OCI-LY7 (cell line): Measurements from ENCODE around the gene MDGA2. TPM values are rescaled to one million over a fixed set of nuclear protein-coding genes. Genes with fewer than 3 reads are reported as not detected.

Experiments used
- BruUV-seq: library from RNA; stranded (reverse); fragments of 400-500 nt; replicated peaks from 2 replicates; lab custom pipeline; 2021; lab: Mats Ljungman, UMichigan
- CTCF ChIA-PET: fragments of 300-600 bp; sonication (Branson Sonifier 250); formaldehyde crosslinking; loops from one replicate; lab custom pipeline; 2022; ENCODE audit warnings: antibody characterized with exemption; ENCODE audit not compliant: unreplicated experiment; lab: Charles Lee
- POLR2A ChIA-PET: fragments of 300-600 bp; sonication (Branson Sonifier 250); formaldehyde crosslinking; loops from one replicate; lab custom pipeline; 2022; ENCODE audit warnings: antibody characterized with exemption; lab: Charles Lee
- DNase-seq: peaks from one replicate; pipeline ENCODE4 v3.0.0-alpha.2; 2015; ENCODE audit warnings: low spot score
- H2AFZ ChIP-seq: fragments of 200-600 bp; sonication (generic), shearing (Covaris generic); 2 replicates; pipeline ENCODE4 v1.6.1; 2014; ENCODE audit warnings: mild to moderate bottlenecking, antibody characterized with exemption, low read length, moderate library complexity
- H3K27ac ChIP-seq: fragments of 200-600 bp; sonication (generic); 2 replicates; pipeline ENCODE4 v1.5.1; 2014; ENCODE audit warnings: mixed run types, low read depth, mild to moderate bottlenecking, moderate library complexity, low read length, inconsistent platforms; ENCODE audit not compliant: poor library complexity, severe bottlenecking
- H3K36me3 ChIP-seq: fragments of 200-600 bp; sonication (generic); 2 replicates; pipeline ENCODE4 v1.6.1; 2014; ENCODE audit warnings: mild to moderate bottlenecking, antibody characterized with exemption, low read length, moderate library complexity, mixed read lengths; ENCODE audit not compliant: insufficient read depth
- H3K4me1 ChIP-seq: fragments of 200-600 bp; sonication (generic); 2 replicates; pipeline ENCODE4 v1.5.1; 2014; ENCODE audit warnings: mild to moderate bottlenecking, low read length; ENCODE audit not compliant: insufficient read depth, poor library complexity, severe bottlenecking
- H3K4me2 ChIP-seq: fragments of 200-600 bp; sonication (generic); 2 replicates; pipeline ENCODE4 v1.6.1; 2014; ENCODE audit warnings: mild to moderate bottlenecking, low read length
- H3K4me3 ChIP-seq: fragments of 200-600 bp; sonication (generic); 2 replicates; pipeline ENCODE4 v1.5.1; 2014; ENCODE audit warnings: mild to moderate bottlenecking, low read depth, low read length; ENCODE audit not compliant: poor library complexity, severe bottlenecking
- H3K79me2 ChIP-seq: fragments of 200-600 bp; sonication (generic); 2 replicates; pipeline ENCODE4 v1.6.1; 2016; ENCODE audit warnings: low read depth, mild to moderate bottlenecking, low read length, moderate library complexity, mixed read lengths; ENCODE audit not compliant: insufficient read depth
- H3K9me2 ChIP-seq: fragments of 200-600 bp; sonication (generic); 2 replicates; pipeline ENCODE4 v1.6.1; 2016; ENCODE audit warnings: mild to moderate bottlenecking, low read length, mixed read lengths; ENCODE audit not compliant: insufficient read depth
- H3K9me3 ChIP-seq: fragments of 200-600 bp; sonication (generic); 2 replicates; pipeline ENCODE4 v1.6.1; 2014; ENCODE audit warnings: mild to moderate bottlenecking, mixed run types, low read length, mixed read lengths
- H4K20me1 ChIP-seq: fragments of 200-600 bp; sonication (generic); 2 replicates; pipeline ENCODE4 v1.6.1; 2014; ENCODE audit warnings: mild to moderate bottlenecking, antibody characterized with exemption, low read length, moderate library complexity, mixed read lengths; ENCODE audit not compliant: insufficient read depth
- CTCF ChIP-seq: fragments of 200-600 bp; sonication (generic); conservative IDR thresholded peaks from 2 replicates; pipeline ENCODE4 v1.5.1; 2014; ENCODE audit warnings: mild to moderate bottlenecking, antibody characterized with exemption, low read length, moderate library complexity, mixed read lengths
- EZH2phosphoT487 ChIP-seq: fragments of 200-600 bp; sonication (generic); IDR thresholded peaks from 2 replicates; pipeline ENCODE4 v1.6.1; 2018; ENCODE audit warnings: low read depth, borderline replicate concordance, mild to moderate bottlenecking, mixed run types, antibody characterized with exemption, low read length, moderate library complexity, mixed read lengths
- intact Hi-C: fragments of 100-400 bp; cut with micrococcal nuclease; formaldehyde crosslinking; loops from one replicate; pipeline ENCODE4 v1.10.0; 2022; ENCODE audit not compliant: unreplicated experiment
- total RNA-seq, 2 experiments: library from RNA; depleted of rRNA in 1 of 2; stranded (reverse); fragments of >200 nt in 1 of 2; shearing (Covaris generic) in 1 of 2; gene quantifications; 2 replicates each; pipeline ENCODE4 v1.2.3, GENCODE V29; 2014 to 2022

MDGA2 gene
- total RNA-seq, 2 experiments from 2014 or later = not detected

GRCh38 chr14:47585447-47585846, 90.0 kb downstream of the MDGA2 start:
- Histone ChIP-seq H3K36me3 (no peaks in the 10 kb centered on the region), H3K27ac (no peak overlapping the region), H4K20me1 (no peaks in the 10 kb centered on the region), H3K9me3 (no peaks in the 10 kb centered on the region), H3K4me3 (no peak overlapping the region), H3K79me2 (no peaks in the 10 kb centered on the region), H3K9me2 (no peaks in the 10 kb centered on the region), H3K4me2 (no peak overlapping the region), H2AFZ (no peak overlapping the region), H3K4me1 (no peaks in the 10 kb centered on the region)
- no TSS peak for BruUV-seq
- ChIA-PET CTCF (no interaction called here), POLR2A (no interaction called here)
- no peak for DNase-seq
- TF ChIP-seq EZH2phosphoT487 (no peak), CTCF (no peak)
- intact Hi-C loops = no loop called here

GRCh38 chr14:47567273-47567672, 108.1 kb downstream of the MDGA2 start:
- no peaks in the 10 kb centered on the region for H4K20me1 ChIP-seq
- H3K4me2 ChIP-seq = no peak overlapping the region
- H3K4me3 ChIP-seq = no peak overlapping the region
- H3K36me3 ChIP-seq = no peaks in the 10 kb centered on the region
- H3K9me2 ChIP-seq = no peaks in the 10 kb centered on the region
- CTCF ChIA-PET = no interaction called here
- POLR2A ChIA-PET = interaction anchor here (0.6 kb wide), 1 partner anchor 46 kb away, joined by 5 read pairs; no protein-coding TSS in a partner anchor
- no peak overlapping the region for H2AFZ ChIP-seq
- intact Hi-C loops = no loop called here
- H3K4me1 ChIP-seq = no peaks in the 10 kb centered on the region
- no peak for TF ChIP-seq EZH2phosphoT487
- TF ChIP-seq CTCF = no peak
- BruUV-seq = no TSS peak
- H3K9me3 ChIP-seq = no peaks in the 10 kb centered on the region
- H3K27ac ChIP-seq = no peak overlapping the region
- H3K79me2 ChIP-seq = no peaks in the 10 kb centered on the region
- DNase-seq = no peak

- Histone ChIP-seq H3K4me1 (no peaks in the 10 kb centered on the region), H3K4me2 (no peak overlapping the region), H3K79me2 (no peaks in the 10 kb centered on the region), H2AFZ (no peak overlapping the region), H3K36me3 (no peaks in the 10 kb centered on the region), H3K9me3 (no peaks in the 10 kb centered on the region), H3K9me2 (no peaks in the 10 kb centered on the region), H3K4me3 (no peak overlapping the region), H3K27ac (no peak overlapping the region), H4K20me1 (no peaks in the 10 kb centered on the region)
- ChIA-PET POLR2A (interaction anchor here (0.5 kb wide), 1 partner anchor 44 kb away, joined by 3 read pairs; no protein-coding TSS in a partner anchor), CTCF (no interaction called here)
- BruUV-seq = no TSS peak
- TF ChIP-seq CTCF (no peak), EZH2phosphoT487 (no peak)
- intact Hi-C loops = no loop called here
- DNase-seq = no peak
These were observed 117.5 kb downstream of the MDGA2 start for GRCh38 chr14:47557894-47558293.
